Measurements from ENCODE around the gene EMCN.
"Not testable (repeated sequence)": the region's sequence is repeated elsewhere in the genome, so short reads cannot be mapped to it uniquely, and the experiment has no call there.

EMCN gene

GRCh38 chr4:100517864-100518341 lies at the start of gene EMCN:
Gene EMCN, minus strand, starts transcription at chr4:100518022. Its CDS starts 108 bp downstream, at chr4:100517914.
- no peak for DNase-seq

- no peak for DNase-seq
Observed at GRCh38 chr4:100566396-100566795, 48.6 kb upstream of the EMCN start.

- DNase-seq = no peak
Observed at GRCh38 chr4:100557306-100557705, 39.5 kb upstream of the EMCN start.

GRCh38 chr4:100555611-100556337 lies 38.0 kb upstream of the EMCN start:
- no peak for DNase-seq

- no peak for DNase-seq
Observed at GRCh38 chr4:100548200-100548560, 30.4 kb upstream of the EMCN start.

- no peak for DNase-seq
Observed at GRCh38 chr4:100547541-100548199, 29.8 kb upstream of the EMCN start.

- DNase-seq = no peak
Observed at GRCh38 chr4:100545427-100545826, 27.6 kb upstream of the EMCN start.

- DNase-seq = no peak
Observed at GRCh38 chr4:100540131-100540530, 22.3 kb upstream of the EMCN start.

- DNase-seq = no peak
Observed at GRCh38 chr4:100539706-100540105, 21.9 kb upstream of the EMCN start.

GRCh38 chr4:100533741-100534140 lies 15.9 kb upstream of the EMCN start:
- DNase-seq = no peak

GRCh38 chr4:100530161-100530560 lies 12.3 kb upstream of the EMCN start:
- not testable (repeated sequence) for DNase-seq

- DNase-seq = no peak
Observed at GRCh38 chr4:100525686-100526085, 7.9 kb upstream of the EMCN start.

- no peak for DNase-seq
Observed at GRCh38 chr4:100519205-100519604, 1.4 kb upstream of the EMCN start.

- no peak for DNase-seq
Observed at GRCh38 chr4:100516225-100516624, 1.6 kb downstream of the EMCN start.

- DNase-seq = no peak
Observed at GRCh38 chr4:100511896-100512295, 5.9 kb downstream of the EMCN start.

GRCh38 chr4:100510551-100510950 lies 7.3 kb downstream of the EMCN start:
- DNase-seq = no peak

GRCh38 chr4:100509386-100509785 lies 8.4 kb downstream of the EMCN start:
- no peak for DNase-seq

- no peak for DNase-seq
Observed at GRCh38 chr4:100508691-100509090, 9.1 kb downstream of the EMCN start.

- no peak for DNase-seq
Observed at GRCh38 chr4:100504086-100504874, 13.5 kb downstream of the EMCN start.

- no peak for DNase-seq
Observed at GRCh38 chr4:100497791-100498190, 20.0 kb downstream of the EMCN start.

GRCh38 chr4:100495074-100495473 lies 22.7 kb downstream of the EMCN start:
- no peak for DNase-seq

GRCh38 chr4:100494166-100494565 lies 23.7 kb downstream of the EMCN start:
- DNase-seq = no peak

- no peak for DNase-seq
Observed at GRCh38 chr4:100493756-100494155, 24.1 kb downstream of the EMCN start.

- no peak for DNase-seq
Observed at GRCh38 chr4:100492129-100492528, 25.7 kb downstream of the EMCN start.

Data from NCI-H2171 treated with DMSO at 0.1 percent for 48 hours (cell line).